GM12878 (cell line): ENCODE measurements around the gene HCFC1. TPM values are rescaled to one million over a fixed set of nuclear protein-coding genes. Genes with fewer than 3 reads are reported as not detected.

Experiments used
- ATAC-seq: fragments of 200-7000 bp; cut with Tn5 transposase; 3 replicates; pipeline ENCODE4 v1.9.1; 2020; ENCODE audit warnings: mild to moderate bottlenecking, moderate library complexity
- BruUV-seq: library from RNA; stranded (reverse); fragments of 400-500 nt; replicated peaks from 2 replicates; lab custom pipeline; 2021; lab: Mats Ljungman, UMichigan
- CTCF ChIA-PET: fragments of 300-600 bp; sonication (Branson Sonifier 250); formaldehyde crosslinking; extraction: SDS; loops from one replicate; lab custom pipeline; 2021; ENCODE audit warnings: inconsistent platforms; lab: Yijun Ruan, JAX
- POLR2A ChIA-PET: fragments of 350-600 bp; formaldehyde crosslinking; extraction: SDS; loops from one replicate; lab custom pipeline; 2021; ENCODE audit warnings: inconsistent platforms; lab: Charles Lee
- RAD21 ChIA-PET: fragments of 300-600 bp; sonication (Branson Sonifier 250); formaldehyde crosslinking; loops from one replicate; lab custom pipeline; 2023; ENCODE audit warnings: antibody characterized with exemption; ENCODE audit not compliant: unreplicated experiment; lab: Charles Lee
- SMC1A ChIA-PET: fragments of 300-600 bp; sonication (Branson Sonifier 250); formaldehyde crosslinking; loops from one replicate; lab custom pipeline; 2023; ENCODE audit not compliant: unreplicated experiment, uncharacterized antibody; lab: Charles Lee
- DNase-seq: peaks from one replicate; pipeline ENCODE4 v3.0.0-alpha.2; 2011; ENCODE audit warnings: low read depth, low spot score
- FAIRE-seq: peaks from 3 replicates; lab custom pipeline; 2011; peaks lifted over from hg19 to GRCh38; lab: Jason Lieb, UNC
- H2AFZ ChIP-seq: 2 replicates; pipeline ENCODE4 v1.6.0; 2011; ENCODE audit warnings: low read depth, low read length, control low read depth; ENCODE audit not compliant: control insufficient read depth
- H3K27ac ChIP-seq: 2 replicates; pipeline ENCODE4 v1.5.1; 2011; ENCODE audit warnings: control low read depth; ENCODE audit not compliant: control insufficient read depth, insufficient read depth
- H3K27me3 ChIP-seq, 2 experiments: replicated peaks in 1 of 2; 2 replicates each; pipeline versions ENCODE4 v1.6.0 to v1.6.1; 2011; ENCODE audit warnings: low read length in 1 of 2; ENCODE audit not compliant: control insufficient read depth in 2 of 2, insufficient read depth in 2 of 2
- H3K36me3 ChIP-seq, 2 experiments: 2 replicates each; pipeline ENCODE4 v1.5.1; 2011; ENCODE audit warnings: low read length in 1 of 2; ENCODE audit not compliant: control insufficient read depth in 2 of 2, insufficient read depth in 2 of 2
- H3K4me1 ChIP-seq: 2 replicates; pipeline ENCODE4 v1.6.1; 2011; ENCODE audit warnings: mild to moderate bottlenecking, low read length, moderate library complexity, mixed read lengths; ENCODE audit not compliant: control insufficient read depth, insufficient read depth
- H3K4me2 ChIP-seq: 2 replicates; pipeline ENCODE4 v1.6.0; 2011; ENCODE audit warnings: control low read depth; ENCODE audit not compliant: control insufficient read depth, insufficient read depth
- H3K4me3 ChIP-seq: fragments of 200-600 bp; sonication (generic); 2 replicates; pipeline ENCODE4 v1.5.1; 2016
- H3K79me2 ChIP-seq: 2 replicates; pipeline ENCODE4 v1.6.0; 2011; ENCODE audit warnings: low read length; ENCODE audit not compliant: control insufficient read depth, insufficient read depth
- H3K9ac ChIP-seq: 2 replicates; pipeline ENCODE4 v1.8.0; 2011; ENCODE audit warnings: low read length, control low read depth, mixed read lengths; ENCODE audit not compliant: control insufficient read depth, insufficient read depth
- H3K9me3 ChIP-seq: replicated peaks from 3 replicates; pipeline ENCODE4 v1.5.1; 2011; ENCODE audit warnings: mild to moderate bottlenecking, low read length; ENCODE audit not compliant: control insufficient read depth, insufficient read depth
- H4K20me1 ChIP-seq: 2 replicates; pipeline ENCODE4 v1.6.0; 2011; ENCODE audit not compliant: control insufficient read depth, insufficient read depth
- BCLAF1 ChIP-seq: fragments of 450-650 bp; IDR thresholded peaks from 2 replicates; pipeline ENCODE4 v1.6.1; 2017; ENCODE audit warnings: antibody characterized with exemption, mild to moderate bottlenecking, moderate library complexity
- HDGF ChIP-seq: fragments of 450-650 bp; IDR thresholded peaks from 2 replicates; pipeline ENCODE4 v1.6.1; 2016; ENCODE audit warnings: antibody characterized with exemption
- IKZF2 ChIP-seq, 2 experiments: fragments of 450-650 bp; IDR thresholded peaks; 2 replicates each; pipeline ENCODE4 v1.6.1; 2017; ENCODE audit warnings: mild to moderate bottlenecking in 2 of 2, moderate library complexity in 2 of 2
- JUND ChIP-seq: IDR thresholded peaks from 2 replicates; pipeline ENCODE4 v1.6.1; 2012; ENCODE audit warnings: low read depth, mild to moderate bottlenecking, low read length, improper control_type of control experiment, moderate library complexity
- MLLT1 ChIP-seq: fragments of 450-650 bp; IDR thresholded peaks from 2 replicates; pipeline ENCODE4 v1.6.1; 2016; ENCODE audit warnings: mild to moderate bottlenecking
- MTA3 ChIP-seq: IDR thresholded peaks from 2 replicates; pipeline ENCODE4 v1.6.1; 2012; ENCODE audit warnings: low read length, inconsistent platforms, borderline replicate concordance
- NFXL1 ChIP-seq: fragments of 450-650 bp; IDR thresholded peaks from 2 replicates; pipeline ENCODE4 v1.6.1; 2017; ENCODE audit warnings: antibody characterized with exemption, mild to moderate bottlenecking, borderline replicate concordance
- ZBTB40 ChIP-seq: fragments of 450-650 bp; IDR thresholded peaks from 2 replicates; pipeline ENCODE4 v1.6.1; 2016; ENCODE audit warnings: mild to moderate bottlenecking, moderate library complexity, borderline replicate concordance
- WGBS: methylation state at CpG from one replicate; pipeline ENCODE4 v1.1.6; 2016; ENCODE audit warnings: low lambda C conversion rate; ENCODE audit not compliant: insufficient replicate concordance, insufficient coverage; ENCODE audit errors: missing lambda C conversion rate; 5-methylcytosine and 5-hydroxymethylcytosine counted together
- in situ Hi-C: fragments of 300-500 bp; cut with MboI; formaldehyde crosslinking; loops from 9 replicates; pipeline ENCODE4 v1.14.3; 2018; ENCODE audit warnings: mixed read lengths
- intact Hi-C: fragments of 100-400 bp; cut with micrococcal nuclease; formaldehyde crosslinking; loops from one replicate; pipeline ENCODE4 v1.14.2; 2022; ENCODE audit not compliant: unreplicated experiment
- polyA plus RNA-seq, 11 experiments: library from polyadenylated mRNA; depleted of rRNA in 4 of 11; unstranded in 6 of 11; stranded (reverse) in 5 of 11; fragments of >200 nt; fragmentation: Nextera tagmentation in 4 of 11; fragmentation: Illumina TruSeq in 1 of 11; extraction: Ambion mirVana in 4 of 11; extraction: Trizol in 1 of 11; gene quantifications; 1 replicate in 1 of 11; 2 replicates in 10 of 11; pipeline versions ENCODE4 v1.2.1 to v1.2.3, GENCODE V29; 2011 to 2016; ENCODE audit warnings: inconsistent platforms in 2 of 11, missing spikeins in 2 of 11, low read depth in 1 of 11
- total RNA-seq, 4 experiments: library from RNA; depleted of rRNA in 3 of 4; stranded (reverse); fragments of >200 nt in 3 of 4; fragmentation: Illumina TruSeq in 1 of 4; extraction: Trizol in 1 of 4; gene quantifications; 2 replicates each; pipeline versions ENCODE4 v1.2.1 to v1.2.3, GENCODE V29; 2013 to 2021

Gene HCFC1
- total and polyA plus RNA-seq, 10 of the 15 experiments (the other 5 are each of a cell fraction or from before 2014, with no cell fraction given): 3.9 to 92.7 (median 23.5) TPM

- in situ Hi-C loops: no loop called here
- no peak for ATAC-seq
These were observed 1.7 kb upstream of the HCFC1 start for GRCh38 chrX:153973127-153974002.

More at GRCh38 chrX:153973127-153974002, 1.7 kb upstream of the HCFC1 start:
- Histone ChIP-seq H3K27ac (peak overlapping the region; percentile 99), H3K79me2 (peaks cover 44% of the 10 kb centered on the region), H3K4me3 (peak overlapping the region; percentile 74), H3K4me1 (peaks cover 10% of the 10 kb centered on the region), H3K9me3 (no peaks in the 10 kb centered on the region), H4K20me1 (no peaks in the 10 kb centered on the region), H2AFZ (peak overlapping the region; percentile 41), H3K4me2 (peak overlapping the region; percentile 89), H3K9ac (peak overlapping the region; percentile 96), H3K27me3 (no peaks in the 10 kb centered on the region), H3K36me3 (no peaks in the 10 kb centered on the region; a peak in 1 of 4 replicates)
- no peak for DNase-seq
- BruUV-seq: TSS peak; percentile 89
- intact Hi-C loops: loop anchor here (5.0 kb wide), 1 partner anchor 124 kb away; the partner anchor contains the start of gene MECP2
- WGBS: 54% methylated on average over 20 of the region's 20 CpGs
- TF ChIP-seq BCLAF1 (no peak), NFXL1 (no peak), MLLT1 (peak; percentile 75; the same call in 1 of the 2 replicates), ZBTB40 (no peak; the same call in 1 of the 2 replicates), JUND (no peak), MTA3 (peak; percentile 78; the same call in 1 of the 2 replicates), HDGF (0 out of 2 replicates have a peak, but pooled peaks have one; percentile 32), IKZF2 (IDR thresholded peaks at IDR 0.05) (0 out of 4 replicates have a peak, but pooled peaks of 1 of the 2 experiments have one; percentile 6)
- no peak for FAIRE-seq
- RAD21 ChIA-PET: interaction anchor here (0.6 to 2.2 kb wide), 7 partner anchors 11 to 47 kb away, joined by 3 to 11 read pairs (median 3); no protein-coding TSS in a partner anchor
- CTCF ChIA-PET: interaction anchor here (0.6 to 1.5 kb wide), 4 partner anchors 8 to 79 kb away, joined by 3 to 6 read pairs (median 3); no protein-coding TSS in a partner anchor
- SMC1A ChIA-PET: interaction anchor here (1.3 kb wide), 2 partner anchors 8 to 30 kb away, joined by 5 to 6 read pairs; no protein-coding TSS in a partner anchor
- POLR2A ChIA-PET: interaction anchor here (0.7 to 7.9 kb wide), 10 partner anchors 8 to 68 kb away, joined by 3 to 68 read pairs (median 4); partner anchors contain the start of gene ARHGAP4
